HG02885 (cell line): ENCODE results near the gene PCSK6.
A peak's percentile ranks its signal among the peaks of the same experiment; 100 is the strongest.

Experiments used
- ATAC-seq: cut with Tn5 transposase; IDR thresholded peaks from one replicate; pipeline ENCODE4 v1.9.1; 2021; ENCODE audit warnings: mild to moderate bottlenecking; ENCODE audit not compliant: unreplicated experiment, poor library complexity

The PCSK6 gene

DNA sequence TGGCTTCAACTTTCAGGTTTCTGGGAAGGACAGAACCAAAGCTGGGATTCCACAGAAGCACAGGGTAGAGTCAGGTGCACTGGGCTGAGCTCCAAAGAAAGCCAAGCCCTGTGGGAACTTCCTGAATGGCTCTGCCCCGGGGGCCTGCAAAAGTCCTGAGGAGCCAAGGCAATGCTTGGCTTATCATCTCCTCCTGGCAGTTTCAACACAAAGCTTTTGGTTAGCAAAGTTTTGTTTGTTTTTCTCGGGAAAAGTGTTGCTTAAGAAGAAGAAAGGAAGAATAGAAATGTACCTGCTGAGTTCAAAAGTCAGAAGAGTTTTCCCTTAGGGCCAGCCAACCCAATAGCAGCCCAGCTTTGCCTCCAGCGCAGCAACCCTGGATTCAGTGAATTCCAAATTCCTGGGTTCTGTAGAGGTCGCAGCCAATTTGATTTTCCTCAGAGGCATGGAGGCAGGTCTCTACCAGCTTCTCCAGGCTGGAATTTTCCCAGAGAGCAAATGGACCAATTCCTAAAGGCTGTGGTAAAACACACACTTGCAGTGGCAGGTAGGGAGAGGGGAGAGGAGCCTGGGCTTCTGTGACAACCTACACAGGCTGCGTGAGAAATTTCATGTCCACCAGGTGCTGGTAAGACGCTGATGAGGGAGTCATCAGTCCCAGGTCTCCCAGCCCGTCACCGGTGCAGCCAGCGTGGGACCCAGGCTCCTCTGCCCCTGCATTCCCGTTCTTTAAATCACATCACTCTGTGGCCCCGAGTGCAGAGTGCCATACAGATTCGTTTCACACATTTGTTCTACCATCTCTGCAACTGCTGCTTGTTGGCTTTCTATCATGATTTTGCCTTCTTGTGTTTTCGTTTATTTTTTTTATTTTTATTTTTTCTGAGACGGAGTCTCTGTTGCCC is 140.2 kb downstream of the PCSK6 start:
- ATAC-seq = no peak

DNA sequence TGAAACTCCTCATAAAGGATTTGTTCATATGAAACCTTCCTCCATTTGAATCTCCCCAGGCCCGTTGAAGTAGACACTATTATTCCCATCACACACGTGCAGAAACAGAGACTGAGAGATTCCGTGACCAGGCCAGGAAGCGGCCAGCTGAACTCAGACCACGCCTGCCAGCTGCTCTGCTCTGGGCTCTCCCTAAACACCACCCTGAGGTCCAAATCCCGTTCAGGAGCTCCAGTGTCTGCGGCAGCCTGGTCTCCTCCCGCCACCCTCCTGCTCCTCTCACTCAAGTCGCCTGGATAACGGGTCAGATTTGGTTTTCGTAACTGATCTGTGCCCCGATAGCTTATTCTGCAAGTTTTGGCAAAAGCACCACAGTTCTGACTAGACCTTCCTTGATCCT is 140.9 kb downstream of the PCSK6 start:
- ATAC-seq = no peak

DNA sequence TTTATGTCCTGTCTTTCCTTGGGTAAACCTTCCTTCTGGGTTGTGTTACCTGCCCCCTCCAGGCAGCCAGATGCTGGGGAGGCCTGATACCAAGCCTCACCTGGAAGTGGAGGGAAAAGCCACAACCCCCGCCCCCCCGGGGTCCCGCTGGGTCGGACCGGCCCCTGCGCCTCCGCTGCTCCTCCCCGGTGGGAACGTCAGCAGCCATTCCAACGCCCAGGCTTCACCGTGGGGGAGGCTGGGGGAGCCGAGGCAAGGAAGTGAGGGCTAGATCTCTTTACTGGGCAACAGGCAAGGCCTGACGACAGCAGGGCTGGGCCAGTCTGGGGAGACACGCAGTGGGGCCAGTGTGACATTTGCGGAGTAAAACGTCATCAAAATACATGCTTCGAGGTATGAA is 141.5 kb downstream of the PCSK6 start:
- ATAC-seq = no peak

DNA sequence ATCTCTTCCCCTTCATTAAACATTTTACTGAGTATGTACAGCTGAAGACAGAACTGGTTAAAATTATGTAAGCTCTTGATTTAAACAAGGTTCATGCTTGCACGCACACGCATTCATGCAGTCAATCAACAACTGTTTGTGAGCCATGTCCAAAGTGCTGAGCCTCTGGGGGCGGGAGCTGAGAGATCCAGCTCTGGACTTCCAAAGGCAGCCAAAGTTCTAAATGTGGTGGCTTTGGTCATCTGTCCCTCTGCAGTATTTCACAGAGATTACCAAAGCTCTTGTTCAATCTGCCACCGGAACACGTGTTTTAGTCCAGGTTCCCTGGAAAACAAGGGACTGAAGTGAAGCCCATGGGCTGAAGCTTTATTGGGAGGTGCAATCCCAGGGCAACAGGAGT is 142.1 kb downstream of the PCSK6 start:
- no peak for ATAC-seq

DNA sequence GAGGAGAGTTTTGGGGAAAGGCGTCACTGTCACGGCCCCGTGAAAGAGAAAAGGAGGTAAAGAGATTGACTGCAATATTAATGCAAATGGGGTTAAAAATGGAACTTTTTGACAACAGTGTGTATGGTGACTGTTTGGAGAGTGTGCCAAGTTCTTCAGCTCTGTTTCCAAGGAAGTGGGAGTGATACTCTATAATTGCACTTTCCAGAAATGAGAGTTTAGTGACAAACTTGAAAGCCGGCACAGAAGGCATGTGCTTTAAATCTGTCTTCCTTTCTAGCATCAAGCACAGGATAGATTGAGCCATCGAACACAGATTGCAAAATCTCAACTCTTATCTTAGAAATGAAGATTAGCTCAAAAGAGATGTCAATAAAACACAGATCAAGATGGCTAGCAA is 142.6 kb downstream of the PCSK6 start:
- ATAC-seq = no peak

DNA sequence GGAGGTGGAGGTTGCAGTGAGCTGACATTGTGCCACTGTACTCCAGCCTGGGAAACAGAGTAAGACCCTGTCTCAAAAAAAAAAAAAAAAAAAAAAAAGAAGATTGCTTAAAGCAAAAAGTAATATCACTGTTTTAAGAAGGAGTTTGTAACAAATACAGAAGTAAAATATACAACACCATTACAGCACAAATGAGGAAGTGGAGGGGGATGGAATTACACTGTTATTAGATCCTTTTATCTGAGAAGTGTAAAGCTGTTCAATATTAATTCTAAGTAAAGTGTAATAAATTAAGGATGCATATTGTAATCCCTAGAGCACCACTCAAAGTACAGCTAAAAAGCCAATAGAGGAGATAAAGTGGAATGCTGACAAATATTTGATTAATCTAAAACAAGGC is 147.5 kb downstream of the PCSK6 start:
- ATAC-seq = no peak

DNA sequence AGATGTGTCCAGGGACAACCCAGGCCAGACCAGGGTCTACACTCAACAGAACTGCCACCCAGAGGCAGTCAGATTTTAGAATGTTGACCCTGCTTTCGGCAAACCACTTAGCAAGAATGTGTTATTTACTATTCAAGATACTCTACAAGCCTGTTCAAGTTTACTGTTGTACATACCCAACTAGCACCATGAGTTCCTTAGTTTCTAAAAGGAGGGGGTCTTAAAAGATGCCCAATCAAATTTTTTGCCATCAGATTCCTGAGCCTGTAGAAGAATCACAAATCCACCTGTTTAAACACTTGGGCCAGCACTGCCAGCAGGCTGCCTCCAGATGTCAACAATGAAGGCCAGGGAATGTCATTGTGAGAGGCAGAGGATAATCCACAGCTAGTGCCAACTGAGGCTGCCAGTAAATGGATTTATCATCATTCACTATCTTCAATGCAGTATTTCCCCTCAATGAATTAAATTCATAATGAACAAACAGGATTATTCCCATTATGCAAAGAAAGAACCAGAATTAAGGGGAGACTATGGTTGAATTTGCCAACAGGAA is 150.9 kb downstream of the PCSK6 start:
- ATAC-seq = no peak

DNA sequence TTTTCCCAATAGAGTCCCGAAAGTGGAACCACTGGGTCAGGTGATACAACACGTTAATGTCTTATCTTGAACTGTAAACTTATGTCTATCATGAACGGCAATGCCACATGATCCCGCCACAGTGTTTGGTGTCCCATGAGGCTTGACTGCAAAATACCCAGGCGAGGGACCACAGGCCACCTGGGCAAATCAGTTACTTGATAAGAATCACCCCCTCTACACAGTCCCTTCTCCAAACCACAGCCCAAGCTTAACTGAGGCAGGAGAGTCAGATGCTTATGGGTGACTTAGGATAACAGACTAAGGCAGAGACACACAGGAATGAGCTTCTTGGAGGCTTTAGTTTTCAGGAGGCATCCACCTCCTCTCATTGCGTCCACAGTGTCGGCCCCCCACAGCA is 151.5 kb downstream of the PCSK6 start:
- no peak for ATAC-seq

DNA sequence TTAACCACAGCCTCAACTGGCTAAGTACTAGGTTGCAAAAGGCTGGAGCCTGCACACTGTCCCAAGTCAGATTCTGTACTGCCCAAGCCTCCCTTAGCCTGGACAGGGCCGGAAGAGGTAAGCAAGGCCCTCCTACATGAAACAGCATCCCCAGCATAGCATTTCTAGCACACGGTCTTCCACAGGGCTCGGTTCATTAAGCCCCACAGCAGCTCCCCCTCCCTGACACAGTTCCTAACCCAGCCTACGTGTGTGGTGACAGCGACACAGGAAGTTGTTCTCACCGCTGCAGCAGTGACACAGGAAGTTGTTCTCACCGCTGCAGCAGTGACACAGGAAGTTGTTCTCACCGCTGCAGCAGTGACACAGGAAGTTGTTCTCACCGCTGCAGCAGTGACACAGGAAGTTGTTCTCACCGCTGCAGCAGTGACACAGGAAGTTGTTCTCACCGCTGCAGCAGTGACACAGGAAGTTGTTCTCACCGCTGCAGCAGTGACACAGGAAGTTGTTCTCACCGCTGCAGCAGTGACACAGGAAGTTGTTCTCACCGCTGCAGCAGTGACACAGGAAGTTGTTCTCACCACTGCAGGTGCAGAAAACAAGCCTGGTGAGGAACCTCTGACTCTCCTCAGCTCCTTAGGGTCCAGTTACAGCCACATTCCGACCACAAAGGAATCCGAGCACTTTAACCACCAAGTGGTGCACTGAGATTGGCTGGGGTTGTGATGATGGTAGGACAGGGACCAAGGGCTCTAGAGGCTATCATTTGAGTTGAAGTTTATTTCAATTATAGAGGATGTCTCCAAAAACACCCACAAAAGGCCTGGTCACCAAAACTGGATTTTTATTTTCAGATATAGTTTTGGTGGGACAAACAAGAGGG is 155.4 kb downstream of the PCSK6 start:
- ATAC-seq = peak; percentile 68

DNA sequence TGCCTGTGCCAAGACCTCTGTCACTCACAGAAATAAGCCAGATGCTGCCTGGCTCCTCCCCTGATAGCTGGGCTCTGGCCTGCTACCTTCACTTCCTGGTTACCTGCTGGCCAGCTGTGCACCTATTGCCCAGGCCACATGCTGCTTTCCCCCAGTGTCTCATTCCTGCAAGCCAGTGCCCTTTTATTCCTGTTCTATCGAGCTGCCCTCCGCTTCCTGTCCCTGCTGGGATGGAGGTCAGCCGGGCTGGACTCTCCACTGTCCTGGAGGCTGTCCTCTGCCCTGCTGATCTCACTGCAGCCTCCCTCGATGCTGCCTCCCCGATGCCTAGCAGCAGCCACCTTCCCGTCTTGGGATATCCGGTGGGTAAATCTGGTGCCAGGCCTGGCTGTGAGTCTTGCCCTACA is 157.4 kb downstream of the PCSK6 start:
- ATAC-seq = no peak

DNA sequence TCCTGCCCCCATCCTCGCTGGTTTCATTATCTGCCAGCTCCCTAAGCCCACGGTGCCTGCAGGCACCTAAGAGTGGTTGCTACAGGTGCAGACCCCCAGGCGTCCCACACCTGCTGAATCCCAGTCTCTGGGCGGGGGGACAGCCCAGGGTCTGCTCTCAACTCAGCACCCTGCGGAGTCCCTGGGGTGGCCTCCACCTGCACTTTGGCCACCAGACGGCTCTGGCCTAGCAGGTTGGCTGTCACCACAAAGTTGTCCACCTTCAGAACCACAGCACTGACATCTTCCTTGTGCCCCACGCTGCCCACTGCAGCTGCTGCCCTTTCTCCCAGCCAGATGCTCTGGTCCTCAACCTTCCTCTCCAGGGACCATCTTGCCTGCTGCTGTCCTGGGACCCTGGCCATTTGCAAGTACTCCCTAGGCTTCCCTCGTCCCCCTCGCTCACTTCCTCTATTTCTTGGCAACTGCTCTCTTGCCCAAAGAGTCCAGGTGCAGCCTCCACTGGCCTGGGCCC is 159.6 kb downstream of the PCSK6 start:
- ATAC-seq = no peak

DNA sequence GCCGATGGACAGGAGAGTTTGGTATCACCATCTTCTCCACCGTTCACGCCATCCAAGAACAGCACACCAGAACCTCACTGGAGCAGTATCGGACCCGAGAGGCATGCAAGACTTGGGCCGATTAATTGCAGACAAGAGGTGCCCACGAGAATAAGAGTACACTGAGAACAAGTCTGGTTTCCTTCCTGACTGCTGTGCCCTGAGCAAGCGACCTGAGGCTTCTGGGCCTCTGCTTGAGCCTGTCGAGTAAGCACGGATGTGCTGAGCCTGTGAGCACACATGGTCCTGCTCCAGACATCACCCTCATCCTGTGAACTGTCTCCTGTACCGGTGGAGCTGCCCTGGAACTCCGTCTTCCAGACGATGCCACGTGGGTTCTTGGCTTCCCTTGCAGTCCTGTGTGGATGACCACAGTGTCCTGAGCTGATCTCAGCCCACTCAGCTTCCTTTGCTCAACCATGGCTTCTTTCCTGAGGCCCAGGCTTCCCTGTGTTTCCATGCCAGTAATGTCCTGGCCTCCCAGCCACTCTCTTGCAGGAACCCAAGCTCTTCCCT is 160.1 kb downstream of the PCSK6 start:
- ATAC-seq = no peak

DNA sequence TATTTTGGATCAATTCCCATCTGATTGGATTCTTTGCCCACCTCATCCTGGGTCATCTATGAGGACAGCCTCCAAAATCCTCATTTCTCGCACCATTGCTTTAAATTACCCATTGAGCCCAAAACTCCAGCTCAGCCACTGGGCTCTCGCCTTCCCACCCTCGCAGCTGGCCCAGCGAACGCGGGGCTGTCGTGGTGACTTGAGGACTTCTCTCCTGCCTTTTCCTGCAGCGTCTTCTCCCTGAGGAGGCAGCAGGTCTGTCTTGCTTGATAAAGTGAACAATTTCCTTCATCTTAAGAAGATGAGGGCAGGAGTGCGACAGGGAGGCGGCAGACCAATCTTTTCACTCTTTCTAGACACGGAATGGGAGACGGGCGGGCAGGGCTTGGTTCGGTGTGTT is 161.5 kb downstream of the PCSK6 start:
- no peak for ATAC-seq

DNA sequence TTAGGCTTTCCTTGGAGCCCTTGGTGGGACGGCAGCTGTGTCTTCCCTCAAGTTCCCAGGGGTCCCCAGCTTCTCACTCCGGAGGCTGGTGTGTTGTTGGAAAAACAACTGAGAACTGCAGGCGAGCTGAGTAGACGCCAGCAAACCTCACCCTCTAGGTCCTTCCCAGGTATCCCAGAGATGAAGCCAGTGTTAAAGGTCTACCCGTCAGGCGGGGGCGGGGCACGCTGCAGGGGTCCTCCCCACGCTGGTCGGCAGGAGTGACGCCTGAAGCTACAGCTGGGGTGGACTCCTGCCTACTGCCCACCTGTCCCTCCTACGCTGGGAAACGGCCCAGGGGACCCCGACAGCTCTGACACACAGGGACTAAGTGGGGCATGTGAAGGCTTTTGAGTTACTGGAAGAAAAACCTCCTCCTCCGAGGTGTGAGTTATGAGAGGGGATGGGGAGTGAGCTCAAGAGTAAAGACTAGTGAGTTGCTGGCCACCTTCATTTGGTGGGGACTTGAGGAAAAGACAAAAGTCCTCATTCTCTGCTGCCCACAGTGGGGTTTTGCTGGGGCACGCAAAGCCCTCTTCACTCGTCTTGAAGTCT is 162.3 kb downstream of the PCSK6 start:
- no peak for ATAC-seq

DNA sequence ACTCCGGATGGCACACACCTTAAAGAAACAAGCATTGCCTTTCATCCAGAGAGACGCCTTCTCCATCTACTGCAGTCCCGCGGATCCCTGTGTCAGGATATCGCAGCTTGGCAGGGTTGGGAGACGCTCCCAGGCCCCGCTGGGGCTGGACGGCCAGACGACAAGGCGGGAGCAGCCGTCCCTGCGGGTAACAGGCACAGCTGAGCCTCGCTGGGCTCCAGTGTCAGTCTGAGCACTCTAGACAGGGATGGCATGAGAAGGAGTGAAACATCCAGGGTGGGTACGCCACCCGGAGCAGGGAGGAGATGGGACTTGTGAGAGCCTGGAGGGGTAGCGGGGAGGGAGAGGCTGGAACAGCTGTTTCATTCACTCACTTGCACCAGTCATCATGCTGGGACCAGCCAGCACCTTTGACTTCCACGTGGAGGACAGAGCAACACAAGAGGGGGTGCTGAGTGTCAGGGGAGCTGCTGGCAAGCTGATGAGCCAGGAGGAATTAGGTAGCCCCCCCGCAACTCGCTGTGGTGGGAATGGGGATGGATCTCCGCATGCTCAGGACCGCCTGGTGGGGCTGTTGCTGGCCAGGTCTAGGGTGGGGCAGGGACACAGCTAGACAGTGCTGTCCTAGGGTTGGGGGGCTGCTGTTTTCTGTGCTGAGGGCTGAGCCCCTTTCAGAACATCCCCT is 162.9 kb downstream of the PCSK6 start:
- ATAC-seq = no peak

DNA sequence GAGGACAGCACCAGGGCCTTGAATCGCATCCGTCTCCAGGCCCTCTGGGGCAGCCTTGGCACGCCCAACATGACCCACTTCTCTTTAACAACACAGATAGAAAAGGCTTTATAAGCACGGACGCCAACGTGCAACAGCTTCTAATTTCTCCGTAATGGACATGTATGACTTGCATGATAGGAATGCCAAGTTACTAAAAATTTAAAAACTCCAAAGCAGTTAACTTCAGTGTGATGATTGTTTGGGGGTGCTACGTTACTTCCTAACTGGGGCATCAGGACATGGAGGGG is 163.5 kb downstream of the PCSK6 start:
- no peak for ATAC-seq

DNA sequence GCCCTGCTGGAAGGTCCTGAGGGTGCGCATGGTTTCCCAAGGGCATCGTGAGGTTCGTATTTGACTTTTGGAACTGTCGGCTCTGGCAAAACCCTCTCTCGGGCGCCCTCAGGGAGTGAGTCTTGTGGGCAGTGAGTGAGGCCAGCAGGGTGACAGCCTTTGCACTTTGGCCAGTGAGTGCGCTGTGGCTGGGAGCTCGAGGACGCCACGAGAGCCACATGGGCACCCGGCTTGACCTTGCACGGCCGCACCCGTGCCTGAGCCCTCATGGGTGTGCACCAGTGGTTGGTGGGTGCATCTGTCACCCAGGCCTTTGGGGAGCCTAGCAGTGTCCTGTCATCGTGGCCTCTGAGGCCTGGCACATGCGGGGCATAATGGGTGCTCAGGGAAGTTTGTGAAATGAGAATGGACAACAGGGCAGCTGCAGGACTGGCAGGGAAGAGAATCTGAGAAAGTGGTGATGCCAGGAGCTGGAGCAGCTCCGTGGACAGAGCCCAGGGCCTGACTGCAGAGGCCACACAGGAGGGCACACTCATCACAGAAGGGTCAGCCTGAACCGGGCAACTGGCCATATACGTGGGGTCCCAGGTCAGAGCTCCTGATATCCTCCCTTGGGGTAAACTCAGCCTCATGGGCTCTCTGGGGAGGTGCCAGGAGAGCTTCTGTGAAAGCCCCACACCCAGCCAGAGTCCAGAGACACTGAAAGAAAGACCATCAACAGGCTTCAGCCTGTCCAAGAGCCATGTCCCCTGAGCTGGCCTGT is 164.1 kb downstream of the PCSK6 start:
- no peak for ATAC-seq

DNA sequence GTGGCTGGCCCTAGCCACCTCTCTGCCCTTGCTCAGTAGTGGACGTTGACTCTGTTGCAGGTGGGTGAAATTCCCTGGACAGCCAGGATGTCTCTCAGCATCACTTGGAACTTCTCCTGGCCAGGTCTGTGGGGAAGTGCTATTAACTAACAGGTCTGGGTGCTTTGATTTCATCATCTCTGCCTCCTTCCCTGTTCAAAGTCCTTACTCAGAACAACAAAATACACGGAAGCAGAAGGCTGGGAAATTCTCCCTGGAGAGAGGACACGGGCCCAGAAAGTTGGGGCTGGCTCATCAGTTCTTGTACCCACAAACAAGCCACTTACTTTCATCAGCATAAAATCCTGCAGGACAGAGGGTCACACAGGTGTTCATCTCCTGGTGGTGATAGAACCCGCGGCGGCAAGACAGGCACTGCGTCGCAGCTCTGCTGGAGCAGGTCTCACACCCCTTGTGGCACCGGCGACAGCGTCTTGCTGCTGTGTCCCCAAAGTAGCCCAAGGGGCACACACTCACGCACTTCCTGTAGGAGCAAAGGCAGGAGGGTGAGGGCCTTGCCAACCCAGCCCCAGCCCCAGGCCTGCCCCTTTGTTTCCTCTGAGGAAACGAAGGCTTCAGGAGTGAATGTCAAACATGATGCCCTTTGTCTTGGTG is 164.9 kb downstream of the PCSK6 start:
- ATAC-seq = no peak
